ENCODE data around the gene WBP1L.

GRCh38 chr10:102817175-102817574, 73.4 kb downstream of the WBP1L start:
- no peak for TF ChIP-seq EZH2phosphoT487 (IDR thresholded peaks at IDR 0.05; ENCODE audit: borderline replicate concordance, low read depth, low read length)
- TF ChIP-seq CTCF (conservative IDR thresholded peaks at IDR 0.05; ENCODE audit: low read length), result no peak
